Ramos (cell line): Measurements from ENCODE around the gene FEZF2.

Experiments used
- in situ Hi-C: fragments of 300-500 bp; cut with MboI; formaldehyde crosslinking; loops from one replicate; pipeline ENCODE4 v1.14.3; 2022; ENCODE audit warnings: low sequenced_read_pairs; ENCODE audit not compliant: unreplicated experiment

Gene FEZF2

DNA sequence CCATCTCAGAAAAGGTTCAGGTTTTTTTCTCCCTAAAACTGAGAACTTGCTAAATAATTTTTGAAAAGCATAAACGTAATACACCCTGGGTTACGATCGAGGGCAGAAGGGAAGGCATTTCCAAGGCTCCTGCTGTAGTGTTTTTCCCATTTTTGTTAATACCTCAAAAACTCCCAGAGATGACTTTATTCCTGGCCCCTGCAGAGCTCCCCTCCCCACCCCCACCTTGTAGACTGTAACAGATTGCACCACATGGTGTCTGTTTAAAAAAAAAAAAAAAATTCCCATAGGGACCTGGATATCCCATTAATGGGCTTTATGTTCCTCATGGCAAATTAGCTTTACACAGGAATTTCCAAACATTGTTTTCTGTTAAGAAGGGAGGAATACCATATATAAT is 38.2 kb downstream of the FEZF2 start:
- in situ Hi-C loops = loop anchor here (25.0 kb wide), 1 partner anchor 902 kb away; no protein-coding TSS in a partner anchor

GRCh38 chr3:62332835-62333244 is 40.5 kb downstream of the FEZF2 start:
- in situ Hi-C loops = loop anchor here (5.0 to 25.0 kb wide), 2 partner anchors 229 to 904 kb away; no protein-coding TSS in a partner anchor

DNA sequence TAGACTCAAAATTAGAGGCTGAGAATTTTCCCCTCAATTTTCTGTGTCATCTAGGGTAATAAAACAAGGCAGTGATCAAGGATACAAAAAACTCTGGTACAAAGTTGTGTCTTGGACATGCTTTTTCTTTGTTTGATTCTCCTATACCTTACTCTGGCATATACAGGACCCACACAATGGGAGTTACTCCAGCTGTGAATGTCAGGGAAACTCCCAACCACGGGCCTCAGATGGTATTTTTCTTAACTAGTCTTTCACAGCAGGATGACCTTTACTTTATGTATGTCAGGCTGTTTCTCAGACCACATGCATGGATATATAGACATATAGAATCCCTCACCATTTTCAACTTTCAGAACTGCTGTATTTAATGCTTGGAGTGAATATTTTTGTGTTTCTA is 41.3 kb downstream of the FEZF2 start:
- in situ Hi-C loops = loop anchor here (5.0 to 25.0 kb wide), 2 partner anchors 230 to 905 kb away; no protein-coding TSS in a partner anchor

DNA sequence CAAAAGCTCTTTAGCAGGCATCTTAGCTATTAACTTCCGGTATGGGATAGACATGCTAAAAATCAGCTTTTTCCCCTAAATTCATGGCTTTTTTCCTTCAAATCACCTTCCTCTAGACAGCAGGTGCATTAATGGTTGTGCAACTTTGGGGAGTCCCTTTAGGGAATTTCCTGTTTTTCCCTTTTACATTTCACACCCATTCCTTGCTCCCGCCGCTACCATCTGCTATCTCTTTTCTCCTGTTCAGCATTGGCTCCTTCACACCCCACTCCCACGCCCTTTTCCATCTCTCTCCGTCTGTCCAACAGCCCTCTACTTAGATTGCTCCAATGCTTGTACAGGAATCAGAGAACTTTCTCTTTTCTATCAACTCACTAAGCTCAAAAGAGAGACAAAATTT is 43.4 kb downstream of the FEZF2 start:
- in situ Hi-C loops = loop anchor here (5.0 to 25.0 kb wide), 2 partner anchors 232 to 907 kb away; no protein-coding TSS in a partner anchor

DNA sequence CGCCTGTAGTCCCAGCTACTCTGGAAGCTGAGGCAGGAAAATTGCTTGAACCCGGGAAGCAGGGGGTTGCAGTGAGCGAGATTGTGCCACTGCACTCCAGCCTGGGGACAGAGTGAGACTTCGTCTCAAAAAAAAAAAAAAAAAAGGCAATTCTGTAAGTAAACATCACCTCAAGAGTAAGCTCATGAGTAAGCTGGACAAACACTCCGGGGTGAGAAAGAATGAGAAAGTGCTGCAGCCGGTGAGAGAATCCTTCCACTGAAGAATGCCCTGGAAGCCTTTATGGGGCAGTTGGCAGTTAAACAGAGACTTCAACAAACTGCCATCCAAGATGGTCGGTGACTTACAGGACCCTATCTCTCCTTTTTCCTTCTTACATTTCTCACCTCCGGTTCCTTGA is 47.5 kb downstream of the FEZF2 start:
- in situ Hi-C loops = loop anchor here (25.0 kb wide), 1 partner anchor 911 kb away; no protein-coding TSS in a partner anchor

DNA sequence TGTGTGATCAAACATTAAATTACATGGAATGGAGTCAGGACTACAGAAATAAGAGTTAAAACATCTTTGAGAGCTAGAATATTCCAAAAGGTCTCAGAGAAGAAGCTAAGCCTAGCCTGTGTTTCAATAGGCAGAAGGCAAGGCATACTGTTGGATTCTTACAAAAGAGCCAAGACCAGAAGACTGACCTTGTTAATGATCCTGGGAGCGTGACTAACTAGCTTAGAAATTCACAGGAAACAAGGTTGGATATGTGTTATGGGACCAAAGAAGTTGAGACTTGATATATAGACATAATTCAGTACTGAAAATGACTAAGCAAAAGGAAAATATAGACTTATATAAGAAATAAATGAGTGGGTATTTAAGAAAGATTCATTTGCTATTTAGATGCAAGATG is 50.1 kb downstream of the FEZF2 start:
- in situ Hi-C loops = no loop called here
